ENCODE measurements around the gene CAV1. TPM values are rescaled to one million over a fixed set of nuclear protein-coding genes. Genes with fewer than 3 reads are reported as not detected.

The CAV1 gene
- total and polyA plus RNA-seq, 2 experiments from 2014 or later, result 16.0 to 21.1 TPM

GRCh38 chr7:116591202-116592040 is 66.6 kb downstream of the CAV1 start:
- peaks cover 25% of the 10 kb centered on the region for H3K4me1 Mint-ChIP-seq
- H3K4me2 ChIP-seq, result no peak overlapping the region
- H3K4me3 ChIP-seq, result no peak overlapping the region
- ATAC-seq, result no peak
- H3F3A ChIP-seq (replicated peaks; ENCODE audit: low read depth), result no peaks in the 10 kb centered on the region
- no peaks in the 10 kb centered on the region for H3K36me3 ChIP-seq (ENCODE audit: insufficient read depth)
- peaks cover 11% of the 10 kb centered on the region for H3K4me1 ChIP-seq (ENCODE audit: insufficient read depth)
- H3K79me2 ChIP-seq (replicated peaks; ENCODE audit: insufficient read depth), result no peaks in the 10 kb centered on the region
- no peak overlapping the region for H2AFZ ChIP-seq
- no peaks in the 10 kb centered on the region for H3K9me3 Mint-ChIP-seq
- DNase-seq (ENCODE audit: low spot score), result peak; percentile 24
- no peaks in the 10 kb centered on the region for H3K27me3 Mint-ChIP-seq (ENCODE audit: insufficient read depth, low read depth, poor library complexity)
- H3K27me3 ChIP-seq (ENCODE audit: insufficient read depth), result no peaks in the 10 kb centered on the region
- 0 out of 2 replicates have a peak, but pooled peaks cover 2% of the 10 kb centered on the region for H3K9me2 ChIP-seq (ENCODE audit: insufficient read depth)
- no peak overlapping the region for H3K27ac Mint-ChIP-seq
- no peaks in the 10 kb centered on the region for H4K20me1 ChIP-seq (replicated peaks; ENCODE audit: insufficient read depth)
- no peak overlapping the region for H3K4me3 Mint-ChIP-seq
- no peak for TF ChIP-seq JUNB (IDR thresholded peaks at IDR 0.05; ENCODE audit: unreplicated experiment)
- TF ChIP-seq CTCF (conservative IDR thresholded peaks at IDR 0.05; ENCODE audit: low read depth in 2 of 2), result peak in 1 of 2 experiments; percentile 69; a peak in 3 of 4 replicates
- no peak overlapping the region for H3K27ac ChIP-seq (ENCODE audit: low read depth)
- no peaks in the 10 kb centered on the region for H3K36me3 Mint-ChIP-seq (ENCODE audit: low read depth)

GRCh38 chr7:116592041-116592355 is 67.2 kb downstream of the CAV1 start:
- no peaks in the 10 kb centered on the region for H4K20me1 ChIP-seq (replicated peaks; ENCODE audit: insufficient read depth)
- H3K36me3 ChIP-seq (ENCODE audit: insufficient read depth), result no peaks in the 10 kb centered on the region
- H3K9me2 ChIP-seq (ENCODE audit: insufficient read depth), result 0 out of 2 replicates have a peak, but pooled peaks cover 3% of the 10 kb centered on the region
- no peak for ATAC-seq
- no peaks in the 10 kb centered on the region for H3K27me3 Mint-ChIP-seq (ENCODE audit: insufficient read depth, low read depth, poor library complexity)
- H2AFZ ChIP-seq, result no peak overlapping the region
- no peaks in the 10 kb centered on the region for H3K27me3 ChIP-seq (ENCODE audit: insufficient read depth)
- no peak overlapping the region for H3K4me3 ChIP-seq
- no peak overlapping the region for H3K4me3 Mint-ChIP-seq
- no peak overlapping the region for H3K27ac Mint-ChIP-seq
- no peaks in the 10 kb centered on the region for H3K9me3 Mint-ChIP-seq
- H3K27ac ChIP-seq (ENCODE audit: low read depth), result no peak overlapping the region
- DNase-seq (ENCODE audit: low spot score), result no peak
- H3K79me2 ChIP-seq (replicated peaks; ENCODE audit: insufficient read depth), result no peaks in the 10 kb centered on the region
- H3K4me1 ChIP-seq (ENCODE audit: insufficient read depth), result peaks cover 11% of the 10 kb centered on the region
- H3K36me3 Mint-ChIP-seq (ENCODE audit: low read depth), result no peaks in the 10 kb centered on the region
- H3F3A ChIP-seq (replicated peaks; ENCODE audit: low read depth), result no peaks in the 10 kb centered on the region
- no peak overlapping the region for H3K4me2 ChIP-seq
- H3K4me1 Mint-ChIP-seq, result peaks cover 25% of the 10 kb centered on the region
- TF ChIP-seq CREB1 (CRISPR knock-in tag; IDR thresholded peaks at IDR 0.05; ENCODE audit: low read depth) (no peak), ZNF331 (CRISPR knock-in tag; IDR thresholded peaks at IDR 0.05; ENCODE audit: low read depth) (no peak), STAT1 (IDR thresholded peaks at IDR 0.05; ENCODE audit: unreplicated experiment) (no peak), ETS1 (IDR thresholded peaks at IDR 0.05) (no peak), ZNF114 (CRISPR knock-in tag; IDR thresholded peaks at IDR 0.05) (no peak), CTCF (conservative IDR thresholded peaks at IDR 0.05; ENCODE audit: low read depth in 2 of 2) (no peak)
- TF ChIP-seq, protein P1, sequence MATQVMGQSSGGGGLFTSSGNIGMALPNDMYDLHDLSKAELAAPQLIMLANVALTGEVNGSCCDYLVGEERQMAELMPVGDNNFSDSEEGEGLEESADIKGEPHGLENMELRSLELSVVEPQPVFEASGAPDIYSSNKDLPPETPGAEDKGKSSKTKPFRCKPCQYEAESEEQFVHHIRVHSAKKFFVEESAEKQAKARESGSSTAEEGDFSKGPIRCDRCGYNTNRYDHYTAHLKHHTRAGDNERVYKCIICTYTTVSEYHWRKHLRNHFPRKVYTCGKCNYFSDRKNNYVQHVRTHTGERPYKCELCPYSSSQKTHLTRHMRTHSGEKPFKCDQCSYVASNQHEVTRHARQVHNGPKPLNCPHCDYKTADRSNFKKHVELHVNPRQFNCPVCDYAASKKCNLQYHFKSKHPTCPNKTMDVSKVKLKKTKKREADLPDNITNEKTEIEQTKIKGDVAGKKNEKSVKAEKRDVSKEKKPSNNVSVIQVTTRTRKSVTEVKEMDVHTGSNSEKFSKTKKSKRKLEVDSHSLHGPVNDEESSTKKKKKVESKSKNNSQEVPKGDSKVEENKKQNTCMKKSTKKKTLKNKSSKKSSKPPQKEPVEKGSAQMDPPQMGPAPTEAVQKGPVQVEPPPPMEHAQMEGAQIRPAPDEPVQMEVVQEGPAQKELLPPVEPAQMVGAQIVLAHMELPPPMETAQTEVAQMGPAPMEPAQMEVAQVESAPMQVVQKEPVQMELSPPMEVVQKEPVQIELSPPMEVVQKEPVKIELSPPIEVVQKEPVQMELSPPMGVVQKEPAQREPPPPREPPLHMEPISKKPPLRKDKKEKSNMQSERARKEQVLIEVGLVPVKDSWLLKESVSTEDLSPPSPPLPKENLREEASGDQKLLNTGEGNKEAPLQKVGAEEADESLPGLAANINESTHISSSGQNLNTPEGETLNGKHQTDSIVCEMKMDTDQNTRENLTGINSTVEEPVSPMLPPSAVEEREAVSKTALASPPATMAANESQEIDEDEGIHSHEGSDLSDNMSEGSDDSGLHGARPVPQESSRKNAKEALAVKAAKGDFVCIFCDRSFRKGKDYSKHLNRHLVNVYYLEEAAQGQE (IDR thresholded peaks at IDR 0.05; ENCODE audit: unreplicated experiment), result no peak
